Measurements from ENCODE around the gene FAM107B. TPM values are rescaled to one million over a fixed set of nuclear protein-coding genes. Genes with fewer than 3 reads are reported as not detected.

Gene FAM107B
- total and polyA plus RNA-seq, 2 experiments from 2014 or later = 11.0 to 17.6 TPM

GRCh38 chr10:14787938-14788337, 13.2 kb upstream of the FAM107B start:
- peaks cover 3% of the 10 kb centered on the region for H3K27me3 Mint-ChIP-seq (ENCODE audit: insufficient read depth, low read depth, poor library complexity)
- Histone ChIP-seq H2AFZ (no peak overlapping the region), H3K4me2 (no peak overlapping the region), H3K27ac (ENCODE audit: low read depth) (no peak overlapping the region), H3K4me1 (ENCODE audit: insufficient read depth) (no peaks in the 10 kb centered on the region), H3F3A (replicated peaks; ENCODE audit: low read depth) (no peaks in the 10 kb centered on the region), H3K27me3 (ENCODE audit: insufficient read depth) (no peaks in the 10 kb centered on the region), H4K20me1 (replicated peaks; ENCODE audit: insufficient read depth) (no peaks in the 10 kb centered on the region), H3K36me3 (ENCODE audit: insufficient read depth) (no peaks in the 10 kb centered on the region), H3K4me3 (no peak overlapping the region), H3K79me2 (replicated peaks; ENCODE audit: insufficient read depth) (no peaks in the 10 kb centered on the region), H3K9me2 (ENCODE audit: insufficient read depth) (no peaks in the 10 kb centered on the region)
- TF ChIP-seq POLR2AphosphoS5 (IDR thresholded peaks at IDR 0.05; ENCODE audit: low read depth) = no peak
- TF ChIP-seq CTCF (conservative IDR thresholded peaks at IDR 0.05; ENCODE audit: low read depth in 2 of 2) = no peak
- no peak for TF ChIP-seq ZNF331 (CRISPR knock-in tag; IDR thresholded peaks at IDR 0.05; ENCODE audit: low read depth)
- TF ChIP-seq ETS1 (IDR thresholded peaks at IDR 0.05) = no peak
- no peak for TF ChIP-seq ZNF462 (CRISPR knock-in tag; IDR thresholded peaks at IDR 0.05)
- TF ChIP-seq JUNB (IDR thresholded peaks at IDR 0.05; ENCODE audit: unreplicated experiment) = no peak
- no peak for TF ChIP-seq EZH2phosphoT487 (IDR thresholded peaks at IDR 0.05; ENCODE audit: unreplicated experiment)
- no peak for TF ChIP-seq EZH2 (IDR thresholded peaks at IDR 0.05; ENCODE audit: low read depth, unreplicated experiment)
- no peak for TF ChIP-seq STAT1 (IDR thresholded peaks at IDR 0.05; ENCODE audit: unreplicated experiment)
- TF ChIP-seq CREB1 (CRISPR knock-in tag; IDR thresholded peaks at IDR 0.05; ENCODE audit: low read depth) = no peak
- no peak for TF ChIP-seq NANOG (IDR thresholded peaks at IDR 0.05; ENCODE audit: borderline replicate concordance)
- TF ChIP-seq REST (IDR thresholded peaks at IDR 0.05; ENCODE audit: unreplicated experiment) = no peak
- no peak for TF ChIP-seq ZNF114 (CRISPR knock-in tag; IDR thresholded peaks at IDR 0.05)
- no peak overlapping the region for H3K27ac Mint-ChIP-seq
- no peak for DNase-seq (ENCODE audit: low spot score)
- no peak for ATAC-seq
- H3K4me3 Mint-ChIP-seq = no peak overlapping the region
- H3K4me1 Mint-ChIP-seq = no peaks in the 10 kb centered on the region
- H3K9me3 Mint-ChIP-seq = peaks cover 6% of the 10 kb centered on the region; the same call in 1 of the 3 replicates
- H3K36me3 Mint-ChIP-seq (ENCODE audit: low read depth) = no peaks in the 10 kb centered on the region

All from GM23338 (cell line).